ENCODE data around the gene OSBPL3. TPM values are rescaled to one million over a fixed set of nuclear protein-coding genes. Genes with fewer than 3 reads are reported as not detected.

The OSBPL3 gene
- total and polyA plus RNA-seq, 4 experiments from 2014 or later: 6.9 to 72.7 (median 40.5) TPM

DNA sequence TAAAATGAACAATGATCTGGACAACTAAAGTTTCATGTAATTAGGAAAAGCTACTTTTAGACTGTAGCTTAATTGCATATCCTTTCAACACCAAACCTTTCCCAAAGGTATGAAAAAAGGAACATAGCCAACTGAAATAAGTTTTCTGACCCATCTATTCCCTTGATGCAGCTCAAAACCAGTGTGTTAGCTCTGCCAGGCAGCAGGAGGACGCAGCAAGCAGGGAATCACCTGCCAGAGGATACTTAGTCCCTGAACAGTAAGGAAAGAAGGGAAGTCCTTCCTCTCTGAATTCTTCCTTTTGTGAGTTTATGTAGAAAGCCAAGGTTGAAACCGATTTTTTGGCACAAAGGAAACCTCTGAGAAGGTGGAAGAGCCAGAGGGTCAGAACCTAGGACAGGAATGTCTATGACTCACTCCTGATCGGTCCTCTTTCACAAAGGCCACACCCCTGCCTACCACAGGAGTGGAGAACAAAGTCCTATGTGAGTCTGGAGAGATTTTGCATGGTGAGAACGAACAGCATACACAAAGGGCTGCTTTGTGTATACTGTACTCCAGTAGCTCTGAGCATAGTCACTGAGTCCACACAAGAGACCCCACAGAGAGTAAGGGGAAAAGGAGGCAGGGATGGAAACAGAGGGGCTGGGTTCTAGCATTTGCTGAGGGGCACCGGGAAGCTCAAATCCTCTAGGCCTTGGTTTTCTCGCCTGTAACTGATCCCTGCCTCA, 153.9 kb downstream of the OSBPL3 start:
- Histone ChIP-seq H3K36me3 (ENCODE audit: insufficient read depth, low read length) (peaks cover 6% of the 10 kb centered on the region), H3K4me3 (ENCODE audit: low read length in 2 of 2) (peak overlapping the region in 1 of 2 donors; percentile 21), H3K4me1 (ENCODE audit: insufficient read depth, low read length) (peaks cover 62% of the 10 kb centered on the region), H3K27ac (ENCODE audit: low read depth, low read length) (peak overlapping the region; percentile 45), H3K27me3 (ENCODE audit: insufficient read depth, low read length) (no peaks in the 10 kb centered on the region), H3K9me3 (ENCODE audit: control insufficient read depth in 1 of 2, low read length in 2 of 2) (no peaks in the 10 kb centered on the region)
- peaks cover 18 to 38% of the 10 kb centered on the region in 2 donors for H3K36me3 Mint-ChIP-seq
- peak overlapping the region; percentile 87 to 96 (median 91) for H3K27ac Mint-ChIP-seq
- ChIA-PET POLR2A (ENCODE audit: partially characterized antibody) (interaction anchor here (0.6 to 3.5 kb wide), 12 partner anchors 10 to 203 kb away, joined by 3 to 38 read pairs (median 5); partner anchors contain the start of gene OSBPL3), CTCF (ENCODE audit: partially characterized antibody) (interaction anchor here (0.7 to 3.3 kb wide), 14 partner anchors 8 to 273 kb away, joined by 3 to 18 read pairs (median 5); no protein-coding TSS in a partner anchor)
- H3K4me3 Mint-ChIP-seq: peak overlapping the region in 7 of 8 donors; percentile 56 to 89 (median 76)
- H3K27me3 Mint-ChIP-seq: no peaks in the 10 kb centered on the region
- no peak for DNase-seq
- H3K4me1 Mint-ChIP-seq: peaks cover 51 to 72% (median 65%) of the 10 kb centered on the region in 4 donors
- intact Hi-C loops (cut with micrococcal nuclease): no loop called here
- no peaks in the 10 kb centered on the region for H3K9me3 Mint-ChIP-seq

DNA sequence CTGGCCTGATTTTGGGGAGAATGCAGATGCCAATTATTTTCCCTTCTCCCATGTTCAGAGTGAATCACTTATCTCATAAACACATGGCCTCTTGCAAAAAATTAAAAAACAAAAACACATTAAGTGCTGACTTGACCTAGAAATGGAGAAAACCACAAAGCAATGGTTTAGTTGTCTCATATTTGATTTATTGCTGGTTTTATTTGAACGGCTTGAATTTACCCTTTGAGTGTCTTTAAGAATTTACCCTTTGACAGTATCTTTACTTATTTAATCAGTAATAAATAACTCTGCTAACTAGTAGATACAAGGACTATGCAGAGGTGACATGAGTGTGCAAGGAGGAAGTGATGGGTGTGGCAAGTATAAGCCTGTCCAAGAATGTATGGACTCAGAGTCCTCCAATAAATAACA, 154.6 kb downstream of the OSBPL3 start:
- POLR2A ChIA-PET (ENCODE audit: partially characterized antibody): interaction anchor here (0.6 to 3.5 kb wide), 7 partner anchors 11 to 1354 kb away, joined by 3 to 38 read pairs (median 3); partner anchors contain the start of gene OSBPL3
- Mint-ChIP-seq H3K9me3 (no peaks in the 10 kb centered on the region), H3K27ac (peak overlapping the region; percentile 85 to 96 (median 90)), H3K36me3 (peaks cover 11 to 31% of the 10 kb centered on the region in 2 donors), H3K27me3 (no peaks in the 10 kb centered on the region), H3K4me1 (peaks cover 56 to 77% (median 70%) of the 10 kb centered on the region in 4 donors), H3K4me3 (peak overlapping the region in 7 of 8 donors; percentile 47 to 89 (median 76))
- Histone ChIP-seq H3K27ac (ENCODE audit: low read depth, low read length) (peak overlapping the region; percentile 45), H3K9me3 (ENCODE audit: control insufficient read depth in 1 of 2, low read length in 2 of 2) (no peaks in the 10 kb centered on the region), H3K27me3 (ENCODE audit: insufficient read depth, low read length) (no peaks in the 10 kb centered on the region), H3K36me3 (ENCODE audit: insufficient read depth, low read length) (peaks cover 3% of the 10 kb centered on the region), H3K4me3 (ENCODE audit: low read length in 2 of 2) (no peak overlapping the region), H3K4me1 (ENCODE audit: insufficient read depth, low read length) (peaks cover 69% of the 10 kb centered on the region)
- intact Hi-C loops (cut with micrococcal nuclease): no loop called here
- CTCF ChIA-PET (ENCODE audit: partially characterized antibody): interaction anchor here (0.7 to 3.3 kb wide), 9 partner anchors 9 to 273 kb away, joined by 3 to 18 read pairs (median 4); no protein-coding TSS in a partner anchor
- DNase-seq: no peak

DNA sequence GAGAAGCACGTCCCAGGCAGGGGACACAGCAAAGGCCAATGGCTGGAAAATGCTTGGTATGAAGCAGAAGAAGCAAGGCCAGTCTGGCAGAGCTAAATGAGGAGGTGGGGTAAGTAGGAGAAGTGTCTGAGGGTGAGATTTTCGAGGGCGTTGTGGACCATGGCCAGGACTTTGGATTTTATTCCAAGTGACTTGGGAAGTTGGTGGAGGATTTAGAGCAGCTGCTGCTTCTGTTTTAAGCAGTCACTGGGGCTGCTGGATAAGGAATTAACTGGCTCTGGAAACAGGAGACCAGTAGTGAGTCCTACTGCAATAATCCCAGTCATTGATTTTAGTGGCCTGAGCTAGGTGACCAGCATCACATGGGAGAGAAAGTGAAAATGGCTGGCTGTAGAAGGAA, 155.1 kb downstream of the OSBPL3 start:
- Mint-ChIP-seq H3K4me3 (peak overlapping the region in 6 of 8 donors; percentile 73 to 89 (median 76)), H3K27me3 (no peaks in the 10 kb centered on the region), H3K4me1 (peaks cover 61 to 82% (median 75%) of the 10 kb centered on the region in 4 donors), H3K36me3 (peaks cover 8 to 29% of the 10 kb centered on the region in 2 donors), H3K27ac (peak overlapping the region; percentile 85 to 95 (median 90)), H3K9me3 (no peaks in the 10 kb centered on the region)
- Histone ChIP-seq H3K4me3 (ENCODE audit: low read length in 2 of 2) (no peak overlapping the region), H3K27ac (ENCODE audit: low read depth, low read length) (peak overlapping the region; percentile 45), H3K36me3 (ENCODE audit: insufficient read depth, low read length) (no peaks in the 10 kb centered on the region), H3K9me3 (ENCODE audit: control insufficient read depth in 1 of 2, low read length in 2 of 2) (no peaks in the 10 kb centered on the region), H3K4me1 (ENCODE audit: insufficient read depth, low read length) (peaks cover 74% of the 10 kb centered on the region), H3K27me3 (ENCODE audit: insufficient read depth, low read length) (no peaks in the 10 kb centered on the region)
- CTCF ChIA-PET (ENCODE audit: partially characterized antibody): interaction anchor here (1.3 to 3.3 kb wide), 7 partner anchors 11 to 274 kb away, joined by 3 to 18 read pairs (median 10); no protein-coding TSS in a partner anchor
- intact Hi-C loops (cut with micrococcal nuclease): loop anchor here (5.0 kb wide), 1 partner anchor 253 kb away; the partner anchor contains the start of gene PALS2
- POLR2A ChIA-PET (ENCODE audit: partially characterized antibody): interaction anchor here (0.6 to 3.5 kb wide), 5 partner anchors 53 to 1355 kb away, joined by 3 to 38 read pairs (median 3); partner anchors contain the start of gene OSBPL3
- no peak for DNase-seq

DNA sequence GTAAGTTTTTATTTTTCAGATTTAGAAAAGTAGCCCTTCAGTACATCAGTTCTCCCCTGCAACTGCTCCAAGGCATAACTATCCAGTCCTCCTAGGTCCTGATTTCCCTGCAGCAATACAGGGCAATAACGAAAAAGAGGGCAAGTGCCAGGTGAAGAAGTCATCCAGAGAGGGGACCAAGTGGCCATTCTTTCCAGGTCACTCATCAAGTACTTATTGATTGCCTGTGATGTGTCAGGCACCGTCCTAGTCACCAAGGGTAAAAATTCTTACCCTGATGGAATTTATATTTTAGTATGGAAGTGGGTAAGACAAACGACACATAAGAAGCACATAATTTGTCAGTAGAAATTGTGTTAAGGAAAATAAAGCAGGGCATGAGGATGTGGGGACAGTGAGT, 155.6 kb downstream of the OSBPL3 start:
- Mint-ChIP-seq H3K4me3 (peak overlapping the region in 5 of 8 donors; percentile 4 to 89 (median 76)), H3K27ac (peak overlapping the region; percentile 85 to 95 (median 90)), H3K36me3 (peaks cover 7 to 26% of the 10 kb centered on the region in 2 donors), H3K9me3 (no peaks in the 10 kb centered on the region), H3K4me1 (peaks cover 60 to 85% (median 77%) of the 10 kb centered on the region in 4 donors), H3K27me3 (no peaks in the 10 kb centered on the region)
- H3K27me3 ChIP-seq (ENCODE audit: insufficient read depth, low read length): no peaks in the 10 kb centered on the region
- H3K27ac ChIP-seq (ENCODE audit: low read depth, low read length): no peak overlapping the region
- intact Hi-C loops (cut with micrococcal nuclease): loop anchor here (5.0 kb wide), 1 partner anchor 252 kb away; the partner anchor contains the start of gene PALS2
- peaks cover 78% of the 10 kb centered on the region for H3K4me1 ChIP-seq (ENCODE audit: insufficient read depth, low read length)
- CTCF ChIA-PET (ENCODE audit: partially characterized antibody): interaction anchor here (1.7 to 3.3 kb wide), 5 partner anchors 12 to 274 kb away, joined by 4 to 18 read pairs (median 12); no protein-coding TSS in a partner anchor
- POLR2A ChIA-PET (ENCODE audit: partially characterized antibody): interaction anchor here (0.7 to 3.5 kb wide), 2 partner anchors 156 to 246 kb away, joined by 5 to 38 read pairs; partner anchors contain the start of gene OSBPL3
- DNase-seq: no peak
- H3K9me3 ChIP-seq (ENCODE audit: control insufficient read depth in 1 of 2, low read length in 2 of 2): no peaks in the 10 kb centered on the region
- H3K36me3 ChIP-seq (ENCODE audit: insufficient read depth, low read length): no peaks in the 10 kb centered on the region
- H3K4me3 ChIP-seq (ENCODE audit: low read length in 2 of 2): no peak overlapping the region

DNA sequence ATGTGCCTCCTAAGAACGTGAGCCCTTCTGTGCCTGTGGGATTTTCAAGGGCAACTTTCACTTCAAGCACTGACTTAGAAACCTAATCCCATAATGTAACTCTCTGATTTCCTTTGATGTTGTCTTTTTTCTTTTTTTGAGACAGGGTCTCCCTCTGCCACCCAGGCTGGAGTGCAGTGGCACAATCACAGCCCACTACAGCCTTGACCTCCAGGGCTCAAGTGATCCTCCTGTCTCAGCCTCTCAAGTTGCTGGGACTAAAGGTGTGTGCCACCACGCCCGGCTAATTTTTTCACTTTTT, 158.3 kb downstream of the OSBPL3 start:
- H3K9me3 Mint-ChIP-seq: no peaks in the 10 kb centered on the region
- H3K36me3 Mint-ChIP-seq: peaks cover 7 to 27% of the 10 kb centered on the region in 2 donors
- H3K4me3 Mint-ChIP-seq: peak overlapping the region in 7 of 8 donors; percentile 59 to 88 (median 78)
- POLR2A ChIA-PET (ENCODE audit: partially characterized antibody): interaction anchor here (1.0 to 4.1 kb wide), 23 partner anchors 8 to 304 kb away, joined by 3 to 164 read pairs (median 7); partner anchors contain the start of genes CYCS and OSBPL3
- H3K9me3 ChIP-seq (ENCODE audit: control insufficient read depth in 1 of 2, low read length in 2 of 2): no peaks in the 10 kb centered on the region
- peaks cover 58% of the 10 kb centered on the region for H3K4me1 ChIP-seq (ENCODE audit: insufficient read depth, low read length)
- peak overlapping the region; percentile 88 to 99 (median 97) for H3K27ac Mint-ChIP-seq
- H3K27me3 ChIP-seq (ENCODE audit: insufficient read depth, low read length): no peaks in the 10 kb centered on the region
- H3K36me3 ChIP-seq (ENCODE audit: insufficient read depth, low read length): peaks cover 6% of the 10 kb centered on the region
- no peaks in the 10 kb centered on the region for H3K27me3 Mint-ChIP-seq
- peak overlapping the region in 1 of 2 donors; percentile 19 for H3K4me3 ChIP-seq (ENCODE audit: low read length in 2 of 2)
- CTCF ChIA-PET (ENCODE audit: partially characterized antibody): interaction anchor here (0.8 to 5.6 kb wide), 30 partner anchors 9 to 303 kb away, joined by 3 to 135 read pairs (median 8); partner anchors contain the start of genes CYCS and OSBPL3
- peaks cover 45 to 71% (median 58%) of the 10 kb centered on the region in 4 donors for H3K4me1 Mint-ChIP-seq
- H3K27ac ChIP-seq (ENCODE audit: low read depth, low read length): peak overlapping the region; percentile 78
- no peak for DNase-seq
- intact Hi-C loops (cut with micrococcal nuclease): loop anchor here (1.0 to 5.0 kb wide), 6 partner anchors 15 to 249 kb away; partner anchors contain the start of genes OSBPL3 and PALS2

DNA sequence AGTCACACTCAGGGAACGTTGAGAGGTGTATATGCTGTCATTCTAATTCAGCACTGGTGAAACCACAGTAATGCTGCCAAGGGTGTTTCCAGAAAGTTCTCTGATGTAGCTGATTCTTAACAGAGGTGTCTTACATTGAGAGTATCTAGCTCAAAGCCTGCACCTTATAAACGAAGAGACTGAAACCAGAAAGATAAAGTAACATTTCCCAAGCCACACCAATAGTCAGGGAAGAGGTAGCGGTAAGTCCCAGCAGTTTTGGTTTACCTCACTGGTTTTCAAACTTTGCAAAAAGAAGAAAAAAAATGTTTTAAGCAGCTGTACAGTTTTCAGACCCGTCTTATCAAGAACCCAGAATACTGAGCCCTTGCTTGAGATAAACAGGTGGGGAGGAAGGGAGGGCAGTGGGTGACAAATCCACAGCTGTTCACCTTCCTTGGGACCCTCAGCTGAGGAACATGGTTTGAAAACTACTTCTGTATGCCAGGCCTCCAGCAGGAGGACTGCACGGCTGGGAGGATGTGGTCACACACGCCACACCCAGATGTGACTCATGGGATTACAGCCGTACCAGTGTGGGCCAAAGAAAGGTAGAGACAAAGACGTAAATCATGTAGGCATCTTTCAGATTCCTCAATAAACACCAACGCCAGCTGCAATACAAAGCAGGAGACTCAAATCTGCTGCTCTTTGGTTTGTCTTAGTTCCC, 158.8 kb downstream of the OSBPL3 start:
- Histone ChIP-seq H3K27ac (ENCODE audit: low read depth, low read length) (peak overlapping the region; percentile 78), H3K4me1 (ENCODE audit: insufficient read depth, low read length) (peaks cover 53% of the 10 kb centered on the region), H3K9me3 (ENCODE audit: control insufficient read depth in 1 of 2, low read length in 2 of 2) (no peaks in the 10 kb centered on the region), H3K27me3 (ENCODE audit: insufficient read depth, low read length) (no peaks in the 10 kb centered on the region), H3K36me3 (ENCODE audit: insufficient read depth, low read length) (peaks cover 11% of the 10 kb centered on the region), H3K4me3 (ENCODE audit: low read length in 2 of 2) (peak overlapping the region in 1 of 2 donors; percentile 19)
- no peaks in the 10 kb centered on the region for H3K9me3 Mint-ChIP-seq
- H3K4me1 Mint-ChIP-seq: peaks cover 40 to 66% (median 53%) of the 10 kb centered on the region in 4 donors
- peak overlapping the region; percentile 59 to 88 (median 73) for H3K4me3 Mint-ChIP-seq
- intact Hi-C loops (cut with micrococcal nuclease): loop anchor here (1.0 to 5.0 kb wide), 6 partner anchors 15 to 249 kb away; partner anchors contain the start of genes OSBPL3 and PALS2
- CTCF ChIA-PET (ENCODE audit: partially characterized antibody): interaction anchor here (0.6 to 5.6 kb wide), 56 partner anchors 8 to 1277 kb away, joined by 3 to 135 read pairs (median 6); partner anchors contain the start of genes CYCS and OSBPL3
- DNase-seq: peak; percentile 80 to 93 (median 84)
- POLR2A ChIA-PET (ENCODE audit: partially characterized antibody): interaction anchor here (0.7 to 4.1 kb wide), 34 partner anchors 9 to 304 kb away, joined by 3 to 164 read pairs (median 6); partner anchors contain the start of genes CYCS and OSBPL3
- H3K27me3 Mint-ChIP-seq: no peaks in the 10 kb centered on the region
- peaks cover 12 to 28% of the 10 kb centered on the region in 2 donors for H3K36me3 Mint-ChIP-seq
- peak overlapping the region; percentile 88 to 99 (median 97) for H3K27ac Mint-ChIP-seq
